Mesothelial cell of epicardium (in vitro differentiated cells): ENCODE results near the gene SLC17A4. TPM values are rescaled to one million over a fixed set of nuclear protein-coding genes. Genes with fewer than 3 reads are reported as not detected.

Experiments
- DNase-seq, 2 experiments: peaks; one replicate each; pipeline ENCODE4 v3.0.0; 2021; ENCODE audit warnings: low spot score in 2 of 2; ENCODE audit not compliant: unreplicated experiment in 2 of 2
- H3K27ac Mint-ChIP-seq: 2 replicates; pipeline ENCODE4 v1.8.0; 2021; ENCODE audit warnings: mixed read lengths
- H3K27me3 Mint-ChIP-seq: 2 replicates; pipeline ENCODE4 v1.8.0; 2021; ENCODE audit warnings: low read depth, mixed read lengths
- H3K36me3 Mint-ChIP-seq: 2 replicates; pipeline ENCODE4 v1.8.0; 2021; ENCODE audit warnings: mixed read lengths
- H3K4me1 Mint-ChIP-seq: 2 replicates; pipeline ENCODE4 v1.8.0; 2021; ENCODE audit warnings: mixed read lengths
- H3K4me3 Mint-ChIP-seq: 2 replicates; pipeline ENCODE4 v1.8.0; 2021; ENCODE audit warnings: mild to moderate bottlenecking, moderate library complexity, mixed read lengths
- H3K9me3 Mint-ChIP-seq: 2 replicates; pipeline ENCODE4 v1.8.0; 2021; ENCODE audit warnings: mixed read lengths
- CTCF ChIP-seq: fragments of 200-600 bp; sonication (generic); IDR thresholded peaks from one replicate; pipeline ENCODE4 v1.5.0; 2021; ENCODE audit warnings: antibody characterized with exemption; ENCODE audit not compliant: unreplicated experiment
- total RNA-seq: library from RNA; stranded (reverse); gene quantifications from 3 replicates; pipeline ENCODE4 v1.2.1, GENCODE V29; 2021

SLC17A4 gene
- total RNA-seq, 1 donor from 2014 or later, result not detected

GRCh38 chr6:25764611-25765010, 10.1 kb downstream of the SLC17A4 start:
- no peaks in the 10 kb centered on the region for H3K27me3 Mint-ChIP-seq
- no peaks in the 10 kb centered on the region for H3K36me3 Mint-ChIP-seq
- H3K4me1 Mint-ChIP-seq, result peaks cover 6% of the 10 kb centered on the region
- H3K27ac Mint-ChIP-seq, result no peak overlapping the region
- H3K4me3 Mint-ChIP-seq, result no peak overlapping the region
- no peak for DNase-seq
- TF ChIP-seq CTCF, result no peak
- no peaks in the 10 kb centered on the region for H3K9me3 Mint-ChIP-seq

DNA sequence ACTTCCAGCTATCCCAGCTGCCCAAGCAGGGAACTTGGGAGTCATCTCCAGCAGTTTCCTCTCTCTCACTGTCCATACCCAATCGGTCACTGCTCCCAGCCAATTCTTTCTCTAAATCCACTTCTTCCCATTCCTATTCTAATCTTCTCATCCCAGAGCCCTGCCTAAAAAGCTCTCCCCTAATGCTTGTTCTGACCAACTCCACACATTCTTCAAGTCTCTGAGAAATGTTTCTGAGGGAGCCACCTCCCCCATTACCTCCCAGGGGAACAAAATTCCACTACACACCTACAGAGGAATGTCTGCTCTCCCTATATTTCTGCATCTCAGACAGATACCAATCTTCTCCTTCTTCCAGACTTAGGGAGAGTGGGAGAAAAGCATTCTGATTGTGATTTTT, 14.0 kb downstream of the SLC17A4 start:
- no peaks in the 10 kb centered on the region for H3K9me3 Mint-ChIP-seq
- H3K27me3 Mint-ChIP-seq, result no peaks in the 10 kb centered on the region
- no peak for DNase-seq
- peaks cover 6% of the 10 kb centered on the region for H3K4me1 Mint-ChIP-seq
- no peak for TF ChIP-seq CTCF
- no peaks in the 10 kb centered on the region for H3K36me3 Mint-ChIP-seq
- no peak overlapping the region for H3K4me3 Mint-ChIP-seq
- H3K27ac Mint-ChIP-seq, result no peak overlapping the region

DNA sequence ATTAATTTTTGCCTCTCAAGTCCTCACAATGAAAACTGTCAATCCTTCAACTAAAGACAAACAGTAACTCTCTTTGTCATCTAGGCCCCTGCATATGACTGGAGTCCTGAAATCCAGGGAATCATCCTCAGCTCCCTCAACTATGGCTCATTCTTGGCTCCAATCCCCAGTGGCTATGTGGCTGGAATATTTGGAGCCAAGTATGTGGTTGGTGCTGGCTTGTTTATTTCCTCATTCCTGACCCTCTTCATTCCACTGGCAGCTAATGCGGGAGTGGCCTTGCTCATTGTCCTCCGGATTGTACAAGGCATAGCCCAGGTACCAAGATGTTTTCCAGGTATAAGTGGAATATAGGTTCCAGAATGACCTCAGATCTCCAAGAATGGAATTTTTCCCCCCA, 15.4 kb downstream of the SLC17A4 start:
- Mint-ChIP-seq H3K9me3 (no peaks in the 10 kb centered on the region), H3K27ac (no peak overlapping the region), H3K27me3 (no peaks in the 10 kb centered on the region), H3K36me3 (no peaks in the 10 kb centered on the region), H3K4me3 (no peak overlapping the region), H3K4me1 (peaks cover 6% of the 10 kb centered on the region)
- DNase-seq, result no peak
- no peak for TF ChIP-seq CTCF

DNA sequence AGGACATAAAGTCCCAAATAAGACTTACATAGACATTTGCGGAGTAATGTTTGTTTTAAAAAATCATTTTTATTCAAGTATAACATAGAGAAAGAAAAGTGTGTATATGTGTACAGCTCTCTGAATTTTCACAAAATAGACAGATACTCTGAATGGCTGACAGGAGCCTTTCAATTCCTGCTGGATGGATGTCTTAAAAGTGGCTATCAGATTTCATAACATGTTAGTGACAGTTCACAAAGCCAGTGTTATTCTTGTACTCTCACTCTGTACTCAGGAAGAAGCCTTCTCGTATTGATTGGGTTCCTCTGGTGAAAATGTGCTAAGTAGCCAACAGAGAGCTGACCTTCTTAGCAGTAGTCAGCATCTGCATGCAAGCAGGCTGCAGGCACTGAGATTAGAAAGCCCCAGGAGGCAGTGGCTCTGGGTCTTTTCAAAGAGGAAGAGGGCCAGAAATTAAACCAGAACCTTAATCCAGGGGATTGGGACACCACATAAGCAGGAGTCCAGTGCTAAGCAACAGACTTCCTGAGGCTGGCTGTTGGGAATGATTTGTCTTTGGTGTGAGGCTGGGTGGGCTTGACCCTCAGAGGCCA, 19.7 kb downstream of the SLC17A4 start:
- no peak overlapping the region for H3K27ac Mint-ChIP-seq
- H3K4me3 Mint-ChIP-seq, result no peak overlapping the region
- H3K4me1 Mint-ChIP-seq, result peaks cover 9% of the 10 kb centered on the region
- H3K9me3 Mint-ChIP-seq, result no peaks in the 10 kb centered on the region
- no peak for DNase-seq
- no peak for TF ChIP-seq CTCF
- H3K36me3 Mint-ChIP-seq, result no peaks in the 10 kb centered on the region
- H3K27me3 Mint-ChIP-seq, result no peaks in the 10 kb centered on the region

DNA sequence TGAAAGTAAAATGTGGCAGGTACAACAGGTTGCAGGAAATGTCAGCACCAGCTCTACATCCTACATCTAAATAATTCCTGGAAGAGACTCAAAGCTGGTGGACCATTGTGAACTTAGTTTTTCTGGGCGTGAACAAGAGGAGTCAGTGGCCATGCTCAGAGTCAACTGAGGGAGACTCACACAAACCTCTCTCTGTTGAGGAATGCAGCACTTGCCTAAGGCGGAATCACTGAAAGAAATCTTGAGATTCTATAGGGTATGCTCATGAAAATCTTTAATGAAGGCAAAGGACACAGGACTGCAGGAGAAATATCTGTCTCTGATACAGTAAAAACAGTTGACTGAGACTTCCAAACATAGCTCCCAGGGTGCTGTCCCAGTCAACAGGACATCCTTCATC, 22.5 kb downstream of the SLC17A4 start:
- Mint-ChIP-seq H3K4me1 (peaks cover 9% of the 10 kb centered on the region), H3K36me3 (no peaks in the 10 kb centered on the region), H3K9me3 (no peaks in the 10 kb centered on the region), H3K27me3 (no peaks in the 10 kb centered on the region), H3K4me3 (no peak overlapping the region), H3K27ac (peak overlapping the region; percentile 60)
- DNase-seq, result no peak
- TF ChIP-seq CTCF, result no peak
